ENCODE measurements around the gene GLIS1. TPM values are rescaled to one million over a fixed set of nuclear protein-coding genes. Genes with fewer than 3 reads are reported as not detected.

Gene GLIS1
- total RNA-seq (2014; rRNA removed) (1.7 and 2.6 TPM in 2 replicates), Bru-seq, nascent RNA (percentile 59 among the genes with signal in this experiment), BruChase-seq, experiment 1, labeled RNA remaining after a 6-hour chase (percentile 61 among the genes with signal in this experiment), BruChase-seq, experiment 2, labeled RNA remaining after a 2-hour chase (percentile 73 among the genes with signal in this experiment)
- long read RNA-seq, partial matches to known transcripts: 6 of 13 reads
- long read RNA-seq, other reads (novel, unspliced or antisense): 7 of 13 reads

GRCh38 chr1:53739109-53739681, at the start of gene GLIS1:
Gene GLIS1 (minus strand): TSS chr1:53739164. CDS start chr1:53738064, 1,100 bp downstream.
- Histone ChIP-seq H4K20me1 (ENCODE audit: low read length) (no peaks in the 10 kb centered on the region), H3K4me2 (ENCODE audit: low read length) (peak within 1 kb of the TSS; percentile 97), H3K4me1 (ENCODE audit: insufficient read depth, low read length) (peaks cover 48% of the 10 kb centered on the region), H3K27ac (ENCODE audit: low read length) (peak within 1 kb of the TSS; percentile 83), H3K79me2 (ENCODE audit: low read length) (0 out of 2 replicates have a peak, but pooled peaks cover 7% of the 10 kb centered on the region), H3K27me3 (ENCODE audit: low read length) (no peaks in the 10 kb centered on the region), H3K9ac (ENCODE audit: low read length) (peak within 1 kb of the TSS; percentile 82), H3F3A (ENCODE audit: low read length, unreplicated experiment) (peaks cover 4% of the 10 kb centered on the region), H3K4me3 (ENCODE audit: low read length) (peak within 1 kb of the TSS; percentile 83), H3K9me2 (replicated peaks; ENCODE audit: low read length) (no peaks in the 10 kb centered on the region), H3K9me3 (ENCODE audit: low read length) (no peaks in the 10 kb centered on the region), H3K36me3 (ENCODE audit: low read depth, low read length) (no peaks in the 10 kb centered on the region), H2AFZ (ENCODE audit: low read length) (peak within 1 kb of the TSS; percentile 90)
- TF ChIP-seq CTCF (conservative IDR thresholded peaks at IDR 0.05; ENCODE audit: low read depth, low read length) (no peak), EZH2phosphoT487 (IDR thresholded peaks at IDR 0.05; ENCODE audit: borderline replicate concordance, low read length) (no peak), EZH2 (IDR thresholded peaks at IDR 0.05; ENCODE audit: low read length, unreplicated experiment) (no peak)
- CTCF ChIA-PET: no interaction called here
- DNase-seq (peak; percentile 91), ATAC-seq (peak; percentile 87)
- intact Hi-C loops (cut with micrococcal nuclease): loop anchor here (5.0 to 10.0 kb wide), 2 partner anchors 98 to 144 kb away; partner anchors contain the start of gene NDC1
- POLR2A ChIA-PET (ENCODE audit: unreplicated experiment): no interaction called here
- no TSS peak for BruUV-seq (replicated peaks)

DNA sequence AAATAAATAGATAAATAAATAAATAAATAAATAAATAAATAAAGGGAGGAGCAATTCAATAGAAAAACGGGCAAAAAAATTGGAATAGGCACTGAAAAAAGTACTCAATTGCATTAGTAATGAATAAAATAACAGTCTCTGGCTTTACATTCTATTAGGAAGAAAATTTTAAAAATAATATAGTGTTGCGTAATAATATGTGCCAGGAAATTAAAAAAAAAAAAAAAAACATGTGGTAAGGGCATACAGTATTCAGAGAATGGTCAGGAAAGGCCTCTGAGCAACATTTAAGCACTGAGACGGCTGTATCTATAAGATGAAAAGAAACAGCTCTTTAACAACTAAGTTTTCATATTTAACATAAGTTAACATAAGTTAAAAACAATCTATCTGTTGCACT, 48.7 kb upstream of the GLIS1 start:
- H3K27ac ChIP-seq (ENCODE audit: low read length): no peak overlapping the region
- H3K9ac ChIP-seq (ENCODE audit: low read length): no peak overlapping the region
- H3K4me1 ChIP-seq (ENCODE audit: insufficient read depth, low read length): no peaks in the 10 kb centered on the region
- POLR2A ChIA-PET (ENCODE audit: unreplicated experiment): no interaction called here
- TF ChIP-seq EZH2phosphoT487 (IDR thresholded peaks at IDR 0.05; ENCODE audit: borderline replicate concordance, low read length): no peak
- no peak for TF ChIP-seq EZH2 (IDR thresholded peaks at IDR 0.05; ENCODE audit: low read length, unreplicated experiment)
- no peak for TF ChIP-seq CTCF (conservative IDR thresholded peaks at IDR 0.05; ENCODE audit: low read depth, low read length)
- H3K9me2 ChIP-seq (replicated peaks; ENCODE audit: low read length): no peaks in the 10 kb centered on the region
- H3K27me3 ChIP-seq (ENCODE audit: low read length): no peaks in the 10 kb centered on the region
- no peaks in the 10 kb centered on the region for H3F3A ChIP-seq (ENCODE audit: low read length, unreplicated experiment)
- no peaks in the 10 kb centered on the region for H4K20me1 ChIP-seq (ENCODE audit: low read length)
- no peak overlapping the region for H3K4me3 ChIP-seq (ENCODE audit: low read length)
- DNase-seq (no peak), ATAC-seq (no peak)
- intact Hi-C loops (cut with micrococcal nuclease): no loop called here
- no TSS peak for BruUV-seq (replicated peaks)
- no peak overlapping the region for H3K4me2 ChIP-seq (ENCODE audit: low read length)
- H2AFZ ChIP-seq (ENCODE audit: low read length): no peak overlapping the region
- H3K36me3 ChIP-seq (ENCODE audit: low read depth, low read length): peaks cover 48% of the 10 kb centered on the region
- CTCF ChIA-PET: no interaction called here
- no peaks in the 10 kb centered on the region for H3K79me2 ChIP-seq (ENCODE audit: low read length)
- H3K9me3 ChIP-seq (ENCODE audit: low read length): no peaks in the 10 kb centered on the region

GRCh38 chr1:53783056-53783455, 44.1 kb upstream of the GLIS1 start:
- no peaks in the 10 kb centered on the region for H3K9me3 ChIP-seq (ENCODE audit: low read length)
- ChIA-PET CTCF (no interaction called here), POLR2A (ENCODE audit: unreplicated experiment) (no interaction called here)
- no peak overlapping the region for H3K4me2 ChIP-seq (ENCODE audit: low read length)
- DNase-seq: no peak
- H2AFZ ChIP-seq (ENCODE audit: low read length): no peak overlapping the region
- intact Hi-C loops (cut with micrococcal nuclease): no loop called here
- H3K36me3 ChIP-seq (ENCODE audit: low read depth, low read length): peaks cover 53% of the 10 kb centered on the region
- TF ChIP-seq EZH2 (IDR thresholded peaks at IDR 0.05; ENCODE audit: low read length, unreplicated experiment): no peak
- no peaks in the 10 kb centered on the region for H3K27me3 ChIP-seq (ENCODE audit: low read length)
- H3K9ac ChIP-seq (ENCODE audit: low read length): no peak overlapping the region
- no peaks in the 10 kb centered on the region for H3K79me2 ChIP-seq (ENCODE audit: low read length)
- no peak for ATAC-seq
- H3K27ac ChIP-seq (ENCODE audit: low read length): no peak overlapping the region
- H3K9me2 ChIP-seq (replicated peaks; ENCODE audit: low read length): no peaks in the 10 kb centered on the region
- no peaks in the 10 kb centered on the region for H4K20me1 ChIP-seq (ENCODE audit: low read length)
- H3K4me3 ChIP-seq (ENCODE audit: low read length): no peak overlapping the region
- no peaks in the 10 kb centered on the region for H3F3A ChIP-seq (ENCODE audit: low read length, unreplicated experiment)
- no peaks in the 10 kb centered on the region for H3K4me1 ChIP-seq (ENCODE audit: insufficient read depth, low read length)
- no TSS peak for BruUV-seq (replicated peaks)
